ENCODE results near the gene PCDHA2.
"Not testable (repeated sequence)": the region's sequence is repeated elsewhere in the genome, so short reads cannot be mapped to it uniquely, and the experiment has no call there.

Gene PCDHA2

DNA sequence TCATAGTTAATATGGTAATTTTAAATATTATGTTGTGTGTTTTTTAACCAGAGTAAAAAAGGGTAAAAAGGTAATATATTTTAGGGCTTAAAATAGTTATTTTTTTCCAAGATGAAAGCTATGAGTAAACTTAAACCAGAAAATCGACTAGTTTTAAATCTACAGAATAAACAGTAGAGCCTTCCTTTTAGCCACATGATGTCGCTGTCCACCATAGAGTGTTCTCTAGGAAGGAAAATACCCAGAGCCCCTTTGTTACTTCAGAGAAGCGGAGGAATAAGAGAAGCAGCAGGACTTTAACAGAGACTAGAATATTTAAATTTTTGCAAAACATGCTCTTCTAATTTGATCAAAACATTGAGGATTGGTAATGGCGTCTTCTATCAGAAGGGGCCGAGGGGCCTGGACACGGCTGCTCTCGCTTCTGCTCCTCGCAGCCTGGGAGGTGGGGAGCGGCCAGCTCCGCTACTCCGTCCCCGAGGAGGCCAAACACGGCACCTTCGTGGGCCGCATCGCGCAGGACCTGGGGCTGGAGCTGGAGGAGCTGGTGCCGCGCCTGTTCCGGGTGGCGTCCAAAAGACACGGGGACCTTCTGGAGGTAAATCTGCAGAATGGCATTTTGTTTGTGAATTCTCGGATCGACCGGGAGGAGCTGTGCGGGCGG is at the start of gene PCDHA2:
PCDHA2 (plus strand) TSS at position 258 of the 664 bp plus-strand sequence.
- DNase-seq (ENCODE audit: low spot score), result no peak

DNA sequence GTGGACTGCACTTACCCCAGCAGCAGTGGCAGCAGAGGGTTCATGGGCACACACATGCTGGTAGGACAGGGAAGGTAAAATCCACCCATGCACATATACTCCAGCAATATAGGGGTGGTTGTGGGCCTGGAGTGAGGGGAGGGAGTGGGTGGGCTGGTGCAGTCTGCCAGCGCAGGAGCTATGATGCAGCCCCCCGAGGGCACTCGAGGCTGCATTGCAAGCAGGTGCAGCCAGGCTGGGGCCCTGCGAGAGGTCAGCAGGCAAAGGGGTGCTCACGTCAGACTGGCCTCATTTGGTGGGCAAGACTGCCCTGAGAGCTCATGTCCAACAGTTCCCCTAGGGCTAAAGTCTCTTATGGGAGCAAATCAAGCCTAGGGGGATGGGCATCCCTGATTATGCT is 41.1 kb upstream of the PCDHA2 start:
- no peak for DNase-seq (ENCODE audit: low spot score)

DNA sequence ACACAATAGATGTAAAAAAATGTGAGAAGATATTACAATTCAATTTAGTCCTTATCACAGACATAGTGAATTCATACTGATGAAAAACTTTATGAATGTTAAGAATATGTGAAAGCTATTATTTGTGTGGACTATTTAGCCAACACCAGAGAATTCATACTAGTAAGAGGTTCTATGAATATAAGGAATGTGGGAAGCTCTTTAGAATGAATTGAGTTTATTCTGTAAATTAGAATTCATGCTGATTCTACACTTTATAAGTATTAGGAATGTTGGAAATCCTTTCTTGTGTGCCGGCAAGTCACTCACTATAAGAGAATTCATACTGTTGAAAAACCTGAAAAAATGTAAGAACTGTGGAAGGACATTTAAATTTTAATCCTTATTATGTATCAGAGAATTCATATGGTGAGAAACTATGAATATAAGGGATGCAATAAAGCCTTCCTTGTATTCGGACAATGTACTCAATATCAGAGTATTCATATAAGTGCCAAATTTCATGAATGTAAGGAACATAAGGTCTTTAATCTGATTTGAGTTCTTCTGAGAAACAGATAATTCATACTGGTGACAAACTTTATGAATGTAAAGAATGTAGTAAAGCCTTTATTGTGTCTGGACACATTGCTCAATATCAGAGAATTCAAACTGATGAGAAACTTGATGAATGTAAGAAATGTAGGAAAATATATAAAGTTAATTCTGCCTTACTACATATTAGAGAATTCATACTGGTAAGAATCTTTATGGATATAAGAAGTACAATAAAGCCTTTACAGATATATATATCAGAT is 30.3 kb upstream of the PCDHA2 start:
- no peak for DNase-seq (ENCODE audit: low spot score)

DNA sequence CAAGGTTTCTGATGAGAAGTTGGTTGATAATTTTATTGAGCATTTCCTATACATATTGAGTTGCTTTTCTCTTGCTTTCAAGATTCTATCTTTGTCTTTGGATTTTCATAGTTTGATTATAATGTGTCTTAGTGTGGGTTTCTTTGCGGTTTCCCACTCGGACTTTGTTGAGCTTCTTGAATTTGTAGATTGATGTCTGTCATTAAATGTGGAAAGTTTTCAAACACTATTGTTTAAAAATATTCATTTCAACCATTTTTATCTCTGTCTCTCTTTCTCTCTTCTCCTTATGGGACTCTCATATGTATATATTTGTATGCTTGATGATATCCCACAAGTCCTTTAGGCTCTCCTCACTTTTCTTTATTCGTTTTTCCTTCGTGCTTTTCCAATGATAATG is 27.2 kb upstream of the PCDHA2 start:
- DNase-seq (ENCODE audit: low spot score), result no peak

GRCh38 chr5:140780512-140780911 is 14.1 kb upstream of the PCDHA2 start:
- no peak for DNase-seq (ENCODE audit: low spot score)

DNA sequence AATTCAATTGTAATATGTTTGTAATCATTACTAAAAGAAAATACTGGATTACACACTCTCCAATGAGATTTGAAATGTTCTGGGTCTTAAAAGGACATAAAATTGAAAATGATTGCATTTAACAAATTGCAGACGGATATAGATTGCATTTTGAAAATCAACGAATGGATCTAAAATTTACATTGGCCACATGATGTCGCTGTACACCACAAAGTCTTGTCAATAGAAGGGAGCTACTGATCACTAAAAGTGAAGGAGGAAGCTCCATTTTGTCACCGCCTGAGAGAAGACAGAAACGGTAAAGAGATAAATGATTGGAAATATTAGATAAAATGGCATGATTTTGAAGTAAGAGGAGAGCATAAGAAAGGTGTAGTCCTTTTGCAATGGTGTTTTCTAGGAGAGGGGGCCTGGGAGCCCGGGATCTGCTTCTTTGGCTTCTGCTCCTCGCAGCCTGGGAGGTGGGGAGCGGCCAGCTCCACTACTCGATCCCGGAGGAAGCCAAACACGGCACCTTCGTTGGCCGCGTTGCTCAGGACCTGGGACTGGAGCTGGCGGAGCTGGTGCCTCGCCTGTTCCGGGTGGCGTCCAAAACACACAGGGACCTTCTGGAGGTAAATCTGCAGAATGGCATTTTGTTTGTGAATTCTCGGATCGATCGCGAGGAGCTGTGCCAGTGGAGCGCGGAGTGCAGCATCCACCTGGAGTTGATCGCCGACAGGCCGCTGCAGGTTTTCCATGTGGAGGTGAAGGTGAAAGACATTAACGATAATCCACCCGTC is 8.6 kb upstream of the PCDHA2 start, which contains the start of gene PCDHA1:
PCDHA1 (plus strand) TSS at position 236 of the 782 bp plus-strand sequence.
- no peak for DNase-seq (ENCODE audit: low spot score)

DNA sequence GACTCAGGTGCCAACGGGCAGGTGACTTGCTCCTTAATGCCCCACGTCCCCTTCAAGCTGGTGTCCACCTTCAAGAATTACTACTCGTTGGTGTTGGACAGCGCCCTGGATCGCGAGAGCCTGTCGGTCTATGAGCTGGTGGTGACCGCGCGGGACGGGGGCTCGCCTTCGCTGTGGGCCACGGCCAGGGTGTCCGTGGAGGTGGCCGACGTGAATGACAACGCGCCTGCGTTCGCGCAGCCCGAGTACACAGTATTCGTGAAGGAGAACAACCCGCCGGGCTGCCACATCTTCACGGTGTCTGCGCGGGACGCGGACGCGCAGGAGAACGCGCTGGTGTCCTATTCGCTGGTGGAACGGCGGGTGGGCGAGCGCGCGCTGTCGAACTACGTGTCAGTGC is 7.2 kb upstream of the PCDHA2 start:
- DNase-seq (ENCODE audit: low spot score), result not testable (repeated sequence)

DNA sequence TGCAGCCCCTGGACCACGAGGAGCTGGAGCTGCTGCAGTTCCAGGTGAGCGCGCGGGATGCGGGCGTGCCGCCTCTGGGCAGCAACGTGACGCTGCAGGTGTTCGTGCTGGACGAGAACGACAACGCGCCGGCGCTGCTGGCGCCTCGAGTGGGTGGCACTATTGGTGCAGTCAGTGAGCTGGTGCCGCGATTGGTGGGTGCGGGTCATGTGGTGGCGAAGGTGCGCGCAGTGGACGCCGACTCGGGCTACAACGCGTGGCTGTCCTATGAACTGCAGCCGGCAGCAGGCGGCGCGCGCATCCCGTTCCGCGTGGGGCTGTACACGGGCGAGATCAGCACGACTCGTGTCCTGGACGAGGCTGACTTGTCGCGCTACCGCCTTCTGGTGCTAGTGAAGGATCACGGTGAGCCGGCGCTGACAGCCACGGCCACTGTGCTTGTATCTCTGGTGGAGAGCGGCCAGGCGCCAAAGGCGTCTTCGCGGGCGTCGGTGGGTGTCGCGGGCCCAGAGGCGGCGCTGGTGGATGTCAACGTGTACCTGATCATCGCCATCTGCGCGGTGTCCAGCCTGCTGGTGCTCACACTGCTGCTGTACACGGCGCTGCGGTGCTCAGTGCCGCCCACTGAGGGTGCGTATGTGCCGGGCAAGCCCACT is 6.7 kb upstream of the PCDHA2 start:
- not testable (repeated sequence) for DNase-seq (ENCODE audit: low spot score)

GRCh38 chr5:140791089-140791488 is 3.6 kb upstream of the PCDHA2 start:
- DNase-seq (ENCODE audit: low spot score), result no peak

GRCh38 chr5:140795259-140795641 is 598 bp downstream of the PCDHA2 start:
- no peak for DNase-seq (ENCODE audit: low spot score)

- DNase-seq (ENCODE audit: low spot score), result not testable (repeated sequence)
Measured at GRCh38 chr5:140796072-140796717, 1.5 kb downstream of the PCDHA2 start.

GRCh38 chr5:140796718-140797095 is 2.1 kb downstream of the PCDHA2 start:
- DNase-seq (ENCODE audit: low spot score), result no peak

GRCh38 chr5:140800816-140801493 is 6.3 kb downstream of the PCDHA2 start, which contains the start of gene PCDHA3:
Gene PCDHA3, plus strand, starts transcription at chr5:140801057.
- no peak for DNase-seq (ENCODE audit: low spot score)

- no peak for DNase-seq (ENCODE audit: low spot score)
Measured at GRCh38 chr5:140801494-140801841, 6.8 kb downstream of the PCDHA2 start.

DNA sequence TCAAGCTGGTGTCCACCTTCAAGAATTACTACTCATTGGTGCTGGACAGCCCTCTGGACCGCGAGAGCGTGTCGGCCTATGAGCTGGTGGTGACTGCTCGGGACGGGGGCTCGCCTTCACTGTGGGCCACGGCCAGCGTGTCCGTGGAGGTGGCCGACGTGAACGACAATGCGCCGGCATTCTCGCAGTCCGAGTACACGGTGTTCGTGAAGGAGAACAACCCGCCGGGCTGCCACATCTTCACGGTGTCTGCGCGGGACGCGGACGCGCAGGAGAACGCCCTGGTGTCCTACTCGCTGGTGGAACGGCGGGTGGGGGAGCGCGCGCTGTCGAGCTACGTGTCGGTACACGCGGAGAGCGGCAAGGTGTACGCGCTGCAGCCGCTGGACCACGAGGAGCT is 7.7 kb downstream of the PCDHA2 start:
- DNase-seq (ENCODE audit: low spot score), result not testable (repeated sequence)

- DNase-seq (ENCODE audit: low spot score), result no peak
Measured at GRCh38 chr5:140802781-140803271, 8.2 kb downstream of the PCDHA2 start.

GRCh38 chr5:140806834-140807775 is 12.5 kb downstream of the PCDHA2 start, which contains the start of gene PCDHA4:
Gene PCDHA4, plus strand, starts transcription at chr5:140807068.
- DNase-seq (ENCODE audit: low spot score), result peak; percentile 55

DNA sequence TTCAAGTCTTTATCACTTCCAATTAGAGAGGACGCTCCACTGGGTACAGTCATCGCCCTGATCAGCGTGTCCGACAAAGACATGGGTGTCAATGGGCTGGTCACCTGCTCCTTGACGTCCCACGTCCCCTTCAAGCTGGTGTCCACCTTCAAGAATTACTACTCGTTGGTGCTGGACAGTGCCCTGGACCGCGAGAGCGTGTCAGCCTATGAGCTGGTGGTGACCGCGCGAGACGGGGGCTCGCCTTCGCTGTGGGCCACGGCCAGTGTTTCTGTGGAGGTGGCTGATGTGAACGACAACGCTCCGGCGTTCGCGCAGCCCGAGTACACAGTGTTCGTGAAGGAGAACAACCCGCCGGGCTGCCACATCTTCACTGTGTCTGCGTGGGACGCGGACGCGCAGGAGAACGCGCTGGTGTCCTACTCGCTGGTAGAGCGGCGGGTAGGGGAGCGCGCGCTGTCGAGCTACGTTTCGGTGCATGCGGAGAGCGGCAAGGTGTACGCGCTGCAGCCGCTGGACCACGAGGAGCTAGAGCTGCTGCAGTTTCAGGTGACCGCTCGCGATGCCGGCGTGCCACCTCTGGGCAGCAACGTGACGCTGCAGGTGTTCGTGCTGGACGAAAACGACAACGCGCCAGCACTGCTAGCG is 13.7 kb downstream of the PCDHA2 start:
- not testable (repeated sequence) for DNase-seq (ENCODE audit: low spot score)

- DNase-seq (ENCODE audit: low spot score), result no peak
Measured at GRCh38 chr5:140808889-140809291, 14.2 kb downstream of the PCDHA2 start.
